ENCODE data around the gene CREB1. TPM values are rescaled to one million over a fixed set of nuclear protein-coding genes. Genes with fewer than 3 reads are reported as not detected.
A peak's percentile ranks its signal among the peaks of the same experiment; 100 is the strongest.

The CREB1 gene
- total RNA-seq, 1 experiment from 2014 or later, result 81.4 TPM

GRCh38 chr2:207525296-207525695 lies 4.5 kb upstream of the CREB1 start:
- Mint-ChIP-seq H3K4me1 (ENCODE audit: low read depth, unreplicated experiment) (peaks cover 20% of the 10 kb centered on the region), H3K9me3 (ENCODE audit: low read depth, unreplicated experiment) (no peaks in the 10 kb centered on the region), H3K27me3 (ENCODE audit: unreplicated experiment) (no peaks in the 10 kb centered on the region), H3K36me3 (ENCODE audit: insufficient read depth, unreplicated experiment) (peaks cover 24% of the 10 kb centered on the region), H3K4me3 (ENCODE audit: low read depth, unreplicated experiment) (no peak overlapping the region), H3K27ac (ENCODE audit: unreplicated experiment) (no peak overlapping the region)
- CTCF ChIA-PET, result interaction anchor here (0.5 kb wide), 1 partner anchor 146 kb away, joined by 3 read pairs; no protein-coding TSS in a partner anchor
- intact Hi-C loops (cut with micrococcal nuclease; ENCODE audit: unreplicated experiment), result loop anchor here (5.0 kb wide), 1 partner anchor 363 kb away; no protein-coding TSS in a partner anchor
- DNase-seq, result no peak
- no peak for TF ChIP-seq CTCF (IDR thresholded peaks at IDR 0.05; ENCODE audit: unreplicated experiment)
- no TSS peak for BruUV-seq (replicated peaks)

GRCh38 chr2:207528980-207529329 lies 807 bp upstream of the CREB1 start:
- Mint-ChIP-seq H3K27ac (ENCODE audit: unreplicated experiment) (peak overlapping the region; percentile 97), H3K27me3 (ENCODE audit: unreplicated experiment) (no peaks in the 10 kb centered on the region), H3K9me3 (ENCODE audit: low read depth, unreplicated experiment) (no peaks in the 10 kb centered on the region), H3K36me3 (ENCODE audit: insufficient read depth, unreplicated experiment) (peaks cover 46% of the 10 kb centered on the region), H3K4me3 (ENCODE audit: low read depth, unreplicated experiment) (peak overlapping the region; percentile 85), H3K4me1 (ENCODE audit: low read depth, unreplicated experiment) (peaks cover 20% of the 10 kb centered on the region)
- peak; percentile 38 for DNase-seq
- no peak for TF ChIP-seq CTCF (IDR thresholded peaks at IDR 0.05; ENCODE audit: unreplicated experiment)
- BruUV-seq (replicated peaks), result no TSS peak
- CTCF ChIA-PET, result interaction anchor here (0.7 kb wide), 1 partner anchor 373 kb away, joined by 3 read pairs; no protein-coding TSS in a partner anchor
- intact Hi-C loops (cut with micrococcal nuclease; ENCODE audit: unreplicated experiment), result loop anchor here (5.0 kb wide), 1 partner anchor 367 kb away; no protein-coding TSS in a partner anchor

GRCh38 chr2:207530160-207531031 lies 634 bp downstream of the CREB1 start:
- peaks cover 46% of the 10 kb centered on the region for H3K36me3 Mint-ChIP-seq (ENCODE audit: insufficient read depth, unreplicated experiment)
- CTCF ChIA-PET, result interaction anchor here (0.6 to 1.2 kb wide), 2 partner anchors 19 to 729 kb away, joined by 3 read pairs; no protein-coding TSS in a partner anchor
- H3K27ac Mint-ChIP-seq (ENCODE audit: unreplicated experiment), result peak overlapping the region; percentile 97
- TF ChIP-seq CTCF (IDR thresholded peaks at IDR 0.05; ENCODE audit: unreplicated experiment), result no peak
- no peaks in the 10 kb centered on the region for H3K27me3 Mint-ChIP-seq (ENCODE audit: unreplicated experiment)
- intact Hi-C loops (cut with micrococcal nuclease; ENCODE audit: unreplicated experiment), result no loop called here
- peak overlapping the region; percentile 85 for H3K4me3 Mint-ChIP-seq (ENCODE audit: low read depth, unreplicated experiment)
- no TSS peak for BruUV-seq (replicated peaks)
- peaks cover 20% of the 10 kb centered on the region for H3K4me1 Mint-ChIP-seq (ENCODE audit: low read depth, unreplicated experiment)
- H3K9me3 Mint-ChIP-seq (ENCODE audit: low read depth, unreplicated experiment), result no peaks in the 10 kb centered on the region
- peak; percentile 59 for DNase-seq

GRCh38 chr2:207531032-207531952 lies 1.5 kb downstream of the CREB1 start:
- peak overlapping the region; percentile 85 for H3K4me3 Mint-ChIP-seq (ENCODE audit: low read depth, unreplicated experiment)
- no peak for DNase-seq
- H3K36me3 Mint-ChIP-seq (ENCODE audit: insufficient read depth, unreplicated experiment), result peaks cover 46% of the 10 kb centered on the region
- intact Hi-C loops (cut with micrococcal nuclease; ENCODE audit: unreplicated experiment), result no loop called here
- H3K27me3 Mint-ChIP-seq (ENCODE audit: unreplicated experiment), result no peaks in the 10 kb centered on the region
- TF ChIP-seq CTCF (IDR thresholded peaks at IDR 0.05; ENCODE audit: unreplicated experiment), result no peak
- TSS peak; percentile 66 for BruUV-seq (replicated peaks)
- H3K27ac Mint-ChIP-seq (ENCODE audit: unreplicated experiment), result peak overlapping the region; percentile 97
- no peaks in the 10 kb centered on the region for H3K9me3 Mint-ChIP-seq (ENCODE audit: low read depth, unreplicated experiment)
- CTCF ChIA-PET, result interaction anchor here (0.6 kb wide), 1 partner anchor 18 kb away, joined by 3 read pairs; no protein-coding TSS in a partner anchor
- H3K4me1 Mint-ChIP-seq (ENCODE audit: low read depth, unreplicated experiment), result peaks cover 20% of the 10 kb centered on the region

All from Calu3 (cell line).